NT2/D1 (cell line): ENCODE measurements around the gene FBXO24.
"Not testable (repeated sequence)": the region's sequence is repeated elsewhere in the genome, so short reads cannot be mapped to it uniquely, and the experiment has no call there.

Experiments used
- DNase-seq: peaks from one replicate; pipeline ENCODE4 v3.0.0-alpha.2; 2011; ENCODE audit warnings: low read depth, low spot score
- H3K27me3 ChIP-seq: 2 replicates; pipeline ENCODE4 v1.6.0; 2011; ENCODE audit warnings: mild to moderate bottlenecking; ENCODE audit not compliant: insufficient read length, insufficient read depth
- H3K36me3 ChIP-seq: 2 replicates; pipeline ENCODE4 v1.6.1; 2011; ENCODE audit warnings: mild to moderate bottlenecking, low read length, mixed read lengths; ENCODE audit not compliant: insufficient read depth, insufficient read length
- H3K4me1 ChIP-seq: 2 replicates; pipeline ENCODE4 v1.5.1; 2011; ENCODE audit not compliant: insufficient read depth, insufficient read length
- H3K4me3 ChIP-seq: 2 replicates; pipeline ENCODE4 v1.5.1; 2011; ENCODE audit warnings: low read depth; ENCODE audit not compliant: insufficient read length
- H3K9ac ChIP-seq: 2 replicates; pipeline ENCODE4 v1.6.0; 2011; ENCODE audit warnings: low read depth; ENCODE audit not compliant: insufficient read length
- H3K9me3 ChIP-seq: 2 replicates; pipeline ENCODE4 v1.5.1; 2011; ENCODE audit warnings: mild to moderate bottlenecking, low read length; ENCODE audit not compliant: insufficient read depth
- SUZ12 ChIP-seq: IDR thresholded peaks from 2 replicates; pipeline ENCODE4 v1.6.1; 2011; ENCODE audit not compliant: insufficient read length, insufficient read depth; ENCODE audit errors: extremely low read depth
- YY1 ChIP-seq: IDR thresholded peaks from 2 replicates; pipeline ENCODE4 v1.6.1; 2011; ENCODE audit not compliant: insufficient read length, insufficient read depth
- ZNF274 ChIP-seq: IDR thresholded peaks from 2 replicates; pipeline ENCODE4 v1.6.1; 2011; ENCODE audit warnings: mild to moderate bottlenecking, low read depth, low read length

FBXO24 gene

GRCh38 chr7:100543586-100543985 is 42.5 kb upstream of the FBXO24 start:
- no peak for TF ChIP-seq YY1
- no peak for TF ChIP-seq ZNF274
- no peak for TF ChIP-seq SUZ12
- no peak overlapping the region for H3K4me3 ChIP-seq
- peaks cover 6% of the 10 kb centered on the region for H3K4me1 ChIP-seq

DNA sequence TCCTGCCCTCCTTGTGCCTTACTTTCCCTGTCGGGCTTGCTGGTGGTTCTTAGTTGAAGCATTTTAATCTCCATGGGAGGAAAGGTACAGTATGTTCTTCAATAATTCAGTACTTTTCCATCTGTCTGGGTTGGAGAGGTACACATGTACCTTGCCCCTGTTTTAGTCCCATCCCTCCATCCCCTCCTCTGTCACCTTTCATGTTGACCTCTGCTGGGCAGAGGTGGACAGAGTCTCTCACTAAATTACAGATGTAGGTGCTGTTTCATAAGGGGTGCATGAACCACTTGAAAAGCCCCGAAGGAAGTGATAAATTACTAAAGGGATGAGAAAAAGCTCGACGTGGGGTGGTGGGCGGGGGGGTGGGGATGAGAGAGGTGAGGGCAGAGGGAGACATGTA is 41.7 kb upstream of the FBXO24 start:
- Histone ChIP-seq H3K4me3 (no peak overlapping the region), H3K4me1 (peaks cover 6% of the 10 kb centered on the region), H3K9me3 (no peaks in the 10 kb centered on the region), H3K36me3 (peaks cover 5% of the 10 kb centered on the region), H3K9ac (no peak overlapping the region), H3K27me3 (peaks cover 11% of the 10 kb centered on the region)
- TF ChIP-seq ZNF274 (no peak), SUZ12 (no peak), YY1 (no peak)
- no peak for DNase-seq

More at GRCh38 chr7:100543586-100543985, 42.5 kb upstream of the FBXO24 start:
- H3K36me3 ChIP-seq: no peaks in the 10 kb centered on the region
- no peak for DNase-seq
- peaks cover 11% of the 10 kb centered on the region for H3K27me3 ChIP-seq
- no peak overlapping the region for H3K9ac ChIP-seq
- H3K9me3 ChIP-seq: no peaks in the 10 kb centered on the region

DNA sequence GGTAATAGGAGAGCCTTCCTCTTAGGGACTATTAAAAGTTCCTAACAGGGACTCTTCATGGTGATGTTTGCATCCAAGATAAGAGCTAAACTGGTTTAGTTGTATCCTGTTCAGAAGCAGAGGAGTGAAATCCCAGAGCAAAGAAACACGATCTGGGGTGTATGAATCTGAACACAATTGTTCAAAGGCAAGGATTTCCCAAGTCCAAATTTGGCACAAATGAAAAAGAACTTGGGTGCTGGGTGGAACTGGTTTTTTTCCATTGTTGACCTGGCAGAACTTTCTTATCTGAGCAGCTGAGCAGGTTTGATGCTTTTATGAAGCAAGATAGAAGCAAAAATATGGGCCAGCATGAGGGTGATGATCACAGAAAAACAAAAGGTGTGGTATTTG is 41.2 kb upstream of the FBXO24 start:
- no peak overlapping the region for H3K9ac ChIP-seq
- no peaks in the 10 kb centered on the region for H3K9me3 ChIP-seq
- DNase-seq: no peak
- H3K36me3 ChIP-seq: peaks cover 6% of the 10 kb centered on the region
- H3K27me3 ChIP-seq: peaks cover 7% of the 10 kb centered on the region
- H3K4me1 ChIP-seq: peaks cover 6% of the 10 kb centered on the region
- no peak overlapping the region for H3K4me3 ChIP-seq
- TF ChIP-seq ZNF274 (no peak), SUZ12 (no peak), YY1 (no peak)

DNA sequence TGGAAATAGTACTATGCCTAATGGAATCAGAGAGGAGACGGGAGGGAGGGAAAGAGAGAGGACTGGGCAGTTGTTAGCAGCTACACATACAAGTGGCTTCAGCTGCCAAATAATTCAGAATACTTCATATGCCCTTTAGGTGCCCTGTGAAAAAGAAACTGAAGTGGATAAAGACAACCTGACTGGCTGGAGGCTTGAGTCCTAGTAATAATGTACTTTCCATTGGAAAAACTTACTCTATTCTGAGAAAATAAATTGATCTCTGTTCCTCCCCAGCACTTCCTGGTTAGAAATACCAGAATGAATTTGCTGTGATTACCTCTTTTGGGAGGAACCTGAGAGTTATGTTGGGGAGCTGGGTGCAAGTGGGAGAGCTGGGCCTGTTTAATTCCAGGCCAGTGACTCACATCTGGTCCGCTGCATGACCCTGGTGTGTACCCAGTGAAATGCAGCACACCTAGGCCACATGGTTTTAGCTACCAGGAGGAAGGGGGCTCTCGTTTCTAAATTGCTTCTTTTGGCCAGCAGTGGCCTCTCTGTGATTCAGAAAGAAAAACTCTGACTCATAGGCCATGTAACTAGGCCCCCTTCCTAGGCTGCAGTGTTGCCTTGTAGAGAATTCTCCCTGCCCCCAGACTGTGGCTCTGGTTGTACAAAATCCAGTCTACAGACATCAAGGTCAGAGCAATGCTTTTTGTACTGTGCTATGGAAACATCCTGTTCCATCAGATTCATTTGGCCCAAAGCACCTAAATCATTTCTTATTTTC is 40.6 kb upstream of the FBXO24 start:
- DNase-seq: peak; percentile 52
- Histone ChIP-seq H3K4me3 (no peak overlapping the region), H3K9me3 (no peaks in the 10 kb centered on the region), H3K9ac (peak overlapping the region; percentile 36), H3K4me1 (peaks cover 2% of the 10 kb centered on the region), H3K36me3 (peaks cover 9% of the 10 kb centered on the region), H3K27me3 (peaks cover 1% of the 10 kb centered on the region)
- TF ChIP-seq SUZ12 (no peak), ZNF274 (no peak), YY1 (no peak)

DNA sequence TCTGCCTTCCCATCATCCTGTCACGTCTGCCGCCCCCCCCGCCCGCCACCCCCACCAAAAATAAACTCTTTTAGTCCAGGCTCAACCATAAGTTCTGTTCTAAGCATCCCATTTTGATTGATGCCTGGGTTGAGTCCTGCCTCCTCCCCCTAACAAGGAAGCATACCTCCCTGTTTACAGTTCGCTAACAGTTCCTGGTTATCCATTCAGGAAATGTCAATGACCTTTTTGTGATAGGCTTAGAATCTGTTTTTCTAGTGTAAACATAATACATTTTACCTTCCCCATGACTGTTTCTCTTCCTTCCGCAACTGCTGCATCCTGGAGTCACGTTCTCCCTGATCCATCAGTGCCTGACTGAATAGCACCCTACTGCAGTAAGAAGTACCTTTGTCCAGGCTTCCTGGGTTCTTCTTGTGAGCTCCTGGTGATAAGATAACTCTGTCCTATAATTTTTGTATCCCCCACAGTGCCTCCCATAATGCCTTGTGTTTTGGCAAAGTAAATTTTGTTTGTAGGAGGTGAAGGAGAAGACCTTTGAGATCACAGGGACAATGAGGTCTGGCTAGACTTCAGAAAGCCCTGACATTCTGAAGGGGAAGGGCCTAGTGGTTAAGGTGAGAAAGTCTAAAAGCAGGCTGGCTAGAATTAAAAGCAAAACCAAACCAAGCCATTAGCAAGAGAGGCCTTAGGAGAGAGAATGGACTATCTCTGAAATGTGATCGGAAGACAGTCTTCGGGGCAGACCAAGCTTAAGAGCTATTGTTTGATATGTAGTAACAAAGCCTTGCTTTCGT is 39.8 kb upstream of the FBXO24 start:
- Histone ChIP-seq H3K4me1 (peaks cover 2% of the 10 kb centered on the region), H3K27me3 (no peaks in the 10 kb centered on the region), H3K4me3 (no peak overlapping the region), H3K9me3 (no peaks in the 10 kb centered on the region), H3K9ac (no peak overlapping the region), H3K36me3 (peaks cover 11% of the 10 kb centered on the region)
- DNase-seq: no peak
- no peak for TF ChIP-seq ZNF274
- TF ChIP-seq YY1: no peak
- no peak for TF ChIP-seq SUZ12

DNA sequence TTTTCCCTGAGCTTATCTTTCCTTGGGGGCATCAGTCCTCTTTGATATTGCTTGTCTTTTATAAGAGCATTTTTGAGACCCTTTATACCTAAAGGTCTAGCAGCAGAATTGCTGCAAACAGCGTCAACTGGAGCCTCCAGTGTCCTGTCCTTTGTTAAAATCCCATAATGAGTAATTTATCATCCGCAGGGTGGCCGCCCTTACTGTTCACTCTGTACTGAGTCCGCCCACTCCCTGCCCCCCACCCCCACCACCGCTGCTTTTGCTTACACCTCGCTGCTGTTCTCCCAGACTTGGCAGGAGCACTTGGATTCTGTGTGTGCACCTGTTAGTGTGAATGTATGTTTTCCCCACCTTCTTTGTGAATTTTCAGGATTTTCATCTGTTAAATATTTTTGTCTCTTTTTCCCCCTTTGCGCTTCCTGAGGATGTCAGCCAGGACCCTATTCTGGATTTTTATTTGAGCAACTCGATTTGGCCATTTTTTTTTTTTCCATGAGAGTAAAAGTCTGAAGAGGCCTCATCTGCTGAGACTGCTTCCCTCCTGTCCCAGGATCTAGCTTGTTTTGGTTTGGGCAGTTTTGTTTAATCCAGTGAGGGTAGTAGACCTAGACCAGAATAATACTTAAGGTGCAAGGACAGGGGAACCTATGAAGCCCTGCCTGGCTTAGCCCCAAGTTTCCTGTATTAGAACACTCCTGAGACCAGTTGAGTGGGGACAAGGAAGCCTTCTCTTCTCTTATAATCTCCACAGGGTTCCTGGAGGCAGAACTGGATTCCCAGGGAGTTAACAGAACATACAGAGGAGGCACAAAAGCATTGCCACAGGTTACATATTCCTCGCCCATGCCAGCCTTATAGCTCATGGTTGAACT is 39.0 kb upstream of the FBXO24 start:
- no peak overlapping the region for H3K4me3 ChIP-seq

DNA sequence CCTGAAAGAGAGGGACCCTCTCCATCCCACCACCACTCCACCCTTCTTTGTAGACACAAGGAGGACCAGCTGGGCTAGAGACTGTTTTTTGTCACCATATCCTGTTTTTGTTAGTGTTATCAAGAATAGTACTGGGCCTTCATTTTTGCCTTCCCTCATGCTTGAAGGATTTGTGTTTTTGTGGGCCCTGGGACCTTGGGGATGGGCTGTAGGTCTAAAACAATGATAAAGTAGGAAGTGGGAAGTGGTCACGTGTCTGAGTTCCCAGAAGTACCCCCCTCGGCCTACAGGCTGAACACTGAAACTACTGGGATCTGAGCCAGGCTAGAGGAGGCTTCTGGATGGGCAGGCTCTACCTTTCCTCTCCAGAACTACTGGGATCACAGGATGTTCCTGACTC is 38.3 kb upstream of the FBXO24 start:
- no peaks in the 10 kb centered on the region for H3K4me1 ChIP-seq
- no peak overlapping the region for H3K4me3 ChIP-seq
- H3K27me3 ChIP-seq: no peaks in the 10 kb centered on the region
- H3K36me3 ChIP-seq: peaks cover 18% of the 10 kb centered on the region
- H3K9me3 ChIP-seq: no peaks in the 10 kb centered on the region
- DNase-seq: no peak
- H3K9ac ChIP-seq: no peak overlapping the region
- TF ChIP-seq ZNF274: no peak

More for the DNA sequence above, 39.0 kb upstream of the FBXO24 start:
- Histone ChIP-seq H3K4me1 (peaks cover 2% of the 10 kb centered on the region), H3K36me3 (peaks cover 11% of the 10 kb centered on the region), H3K9me3 (no peaks in the 10 kb centered on the region), H3K9ac (no peak overlapping the region), H3K27me3 (no peaks in the 10 kb centered on the region)
- no peak for TF ChIP-seq SUZ12
- no peak for DNase-seq

GRCh38 chr7:100548446-100548845 is 37.7 kb upstream of the FBXO24 start:
- peaks cover 20% of the 10 kb centered on the region for H3K36me3 ChIP-seq
- not testable (repeated sequence) for H3K27me3 ChIP-seq, H3K4me1 ChIP-seq, H3K9ac ChIP-seq, H3K4me3 ChIP-seq, H3K9me3 ChIP-seq, DNase-seq
